Measurements from ENCODE around the gene SLC25A1.

Gene SLC25A1

DNA sequence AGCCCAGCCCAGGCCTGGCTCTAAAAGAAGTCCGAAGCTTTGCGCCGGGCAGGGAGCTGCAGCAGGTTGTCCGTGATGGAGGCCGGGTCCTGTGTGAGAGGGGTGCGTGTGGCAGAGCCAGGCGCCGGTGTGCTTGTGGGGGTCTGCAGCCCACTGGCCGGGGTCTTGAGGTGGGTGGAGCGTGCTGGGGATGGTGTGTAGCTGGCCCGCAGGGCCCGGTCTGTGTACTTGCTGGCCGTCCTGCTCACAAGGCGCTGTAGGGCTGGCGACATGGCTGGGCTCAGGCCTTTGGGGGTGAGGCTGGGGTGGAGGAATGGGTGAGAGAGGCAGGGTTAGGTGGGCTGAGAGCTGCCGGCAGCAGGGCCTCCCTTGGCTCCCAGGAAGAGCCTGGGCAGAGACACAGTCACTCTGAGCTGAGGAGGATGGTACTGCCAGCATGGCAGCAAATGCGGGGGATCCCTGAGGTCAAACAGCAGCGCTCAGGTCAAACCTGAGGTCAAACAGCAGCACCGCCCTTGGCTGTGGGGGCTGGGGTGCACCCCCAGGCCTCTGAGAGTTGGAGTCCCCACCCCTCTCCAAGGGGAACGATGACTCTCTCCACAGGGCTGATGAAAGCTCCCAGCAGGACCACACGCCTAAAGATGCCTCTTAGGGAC is 44.2 kb downstream of the SLC25A1 start:
- DNase-seq, result no peak

DNA sequence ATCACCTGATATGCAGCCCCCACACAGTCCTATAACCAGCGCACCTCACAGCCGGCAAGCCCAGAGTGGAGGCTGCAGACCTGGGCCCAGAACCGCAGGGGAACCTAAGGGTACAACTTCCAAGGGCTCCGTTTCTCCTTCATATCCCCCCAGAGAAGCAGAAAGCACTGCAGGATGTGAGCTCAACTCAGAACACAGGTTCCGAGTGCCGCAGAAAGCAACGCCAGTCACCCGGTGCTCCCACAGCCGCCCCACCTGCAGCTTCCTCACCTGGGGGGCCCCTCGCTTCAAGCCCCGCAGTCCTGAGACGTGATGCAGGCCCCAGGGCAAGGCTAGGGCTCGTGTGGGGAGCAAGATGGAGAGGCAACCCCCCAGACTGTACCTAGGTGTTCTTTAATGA is 45.0 kb downstream of the SLC25A1 start:
- no peak for DNase-seq

DNA sequence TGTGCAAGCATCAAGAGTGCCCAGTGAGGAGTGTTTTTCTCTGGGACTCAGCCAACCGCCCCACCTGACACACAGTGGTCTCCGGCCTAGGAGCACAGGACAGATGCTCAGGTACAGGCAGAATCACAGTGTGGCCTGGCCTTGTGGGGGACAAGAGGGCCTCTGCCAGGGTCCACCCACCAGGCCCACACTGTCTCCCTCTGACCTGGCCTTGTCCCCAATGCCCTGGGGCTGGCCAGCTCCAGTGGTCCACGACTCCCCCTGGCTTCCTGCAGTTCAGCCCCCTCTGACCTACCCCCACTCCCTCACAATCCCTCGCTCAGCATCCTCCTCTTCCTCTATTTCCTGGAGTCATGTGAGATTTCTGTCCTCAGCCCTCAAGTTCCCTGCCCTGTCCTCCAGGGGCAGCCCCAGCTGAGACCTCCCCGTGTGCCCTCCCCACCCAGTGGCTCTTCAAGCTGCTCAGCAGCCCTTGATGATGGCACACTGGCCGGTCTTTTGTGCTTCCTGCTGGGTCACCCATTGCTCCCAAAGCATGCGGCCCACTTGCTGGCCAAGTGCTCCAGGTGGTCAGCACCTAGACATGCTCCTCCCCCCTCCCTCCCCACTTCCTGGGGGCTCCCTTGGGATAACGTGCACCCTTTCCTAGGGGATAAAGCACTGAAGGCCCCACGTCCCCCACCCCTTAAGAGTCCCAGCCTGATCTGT is 45.7 kb downstream of the SLC25A1 start:
- DNase-seq, result no peak

DNA sequence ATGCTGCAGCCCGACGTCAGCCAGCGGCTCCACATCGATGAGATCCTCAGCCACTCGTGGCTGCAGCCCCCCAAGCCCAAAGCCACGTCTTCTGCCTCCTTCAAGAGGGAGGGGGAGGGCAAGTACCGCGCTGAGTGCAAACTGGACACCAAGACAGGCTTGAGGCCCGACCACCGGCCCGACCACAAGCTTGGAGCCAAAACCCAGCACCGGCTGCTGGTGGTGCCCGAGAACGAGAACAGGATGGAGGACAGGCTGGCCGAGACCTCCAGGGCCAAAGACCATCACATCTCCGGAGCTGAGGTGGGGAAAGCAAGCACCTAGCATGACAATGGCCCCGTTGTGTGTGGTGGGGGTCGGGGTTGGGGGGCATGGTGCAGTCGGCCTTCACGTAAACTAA is 46.4 kb downstream of the SLC25A1 start:
- no peak for DNase-seq

DNA sequence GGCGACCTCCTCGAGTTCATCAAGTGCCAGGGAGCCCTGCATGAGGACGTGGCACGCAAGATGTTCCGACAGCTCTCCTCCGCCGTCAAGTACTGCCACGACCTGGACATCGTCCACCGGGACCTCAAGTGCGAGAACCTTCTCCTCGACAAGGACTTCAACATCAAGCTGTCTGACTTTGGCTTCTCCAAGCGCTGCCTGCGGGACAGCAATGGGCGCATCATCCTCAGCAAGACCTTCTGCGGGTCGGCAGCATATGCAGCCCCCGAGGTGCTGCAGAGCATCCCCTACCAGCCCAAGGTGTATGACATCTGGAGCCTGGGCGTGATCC is 46.9 kb downstream of the SLC25A1 start:
- DNase-seq, result no peak

DNA sequence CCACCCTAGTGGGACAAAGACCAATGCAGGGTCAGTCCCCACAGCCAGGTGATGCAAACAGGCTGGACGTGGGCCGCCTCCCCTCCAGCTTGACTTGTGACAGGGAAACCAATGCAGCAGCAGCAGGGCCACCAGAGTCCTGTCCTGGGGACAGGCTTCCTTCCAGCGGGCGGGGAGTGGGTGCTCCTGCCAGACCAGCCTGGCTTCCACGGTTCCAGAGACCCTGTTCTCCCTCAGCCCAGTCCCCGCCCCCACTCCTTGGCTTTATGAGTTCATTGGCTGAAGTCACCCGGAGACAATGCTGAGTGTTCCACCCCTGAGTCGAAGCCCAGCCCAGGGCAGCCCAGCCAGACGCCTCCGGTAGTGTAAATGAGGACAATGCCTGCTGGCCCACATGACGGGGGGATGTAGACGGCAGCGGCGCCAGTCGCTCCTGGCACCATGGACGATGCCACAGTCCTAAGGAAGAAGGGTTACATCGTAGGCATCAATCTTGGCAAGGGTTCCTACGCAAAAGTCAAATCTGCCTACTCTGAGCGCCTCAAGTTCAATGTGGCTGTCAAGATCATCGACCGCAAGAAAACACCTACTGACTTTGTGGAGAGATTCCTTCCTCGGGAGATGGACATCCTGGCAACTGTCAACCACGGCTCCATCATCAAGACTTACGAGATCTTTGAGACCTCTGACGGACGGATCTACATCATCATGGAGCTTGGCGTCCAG is 47.4 kb downstream of the SLC25A1 start, which contains the start of gene TSSK2:
TSSK2 (plus strand) TSS at position 350 of the 726 bp plus-strand sequence; CDS start at position 442, 92 bp downstream.
- DNase-seq, result no peak

DNA sequence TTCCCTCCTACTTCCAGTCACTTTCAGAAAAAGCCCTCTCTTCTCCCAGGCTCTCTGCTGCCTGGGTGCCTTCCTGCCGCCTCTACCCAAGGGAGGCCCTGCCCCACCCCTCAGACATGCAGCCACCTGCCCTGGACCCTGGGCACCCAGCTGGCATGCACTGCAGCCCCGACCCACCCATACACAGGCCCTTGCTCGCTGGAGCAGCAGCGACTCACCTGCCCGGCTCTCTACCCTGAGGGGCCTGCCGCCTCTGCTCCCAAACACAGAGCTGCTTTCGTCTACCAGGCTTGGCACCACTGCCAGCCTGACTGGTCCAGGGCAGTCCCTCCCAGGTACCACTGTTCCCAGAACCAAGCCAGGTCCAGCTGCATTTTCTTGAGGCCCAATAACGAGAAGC is 48.7 kb downstream of the SLC25A1 start:
- DNase-seq, result no peak

DNA sequence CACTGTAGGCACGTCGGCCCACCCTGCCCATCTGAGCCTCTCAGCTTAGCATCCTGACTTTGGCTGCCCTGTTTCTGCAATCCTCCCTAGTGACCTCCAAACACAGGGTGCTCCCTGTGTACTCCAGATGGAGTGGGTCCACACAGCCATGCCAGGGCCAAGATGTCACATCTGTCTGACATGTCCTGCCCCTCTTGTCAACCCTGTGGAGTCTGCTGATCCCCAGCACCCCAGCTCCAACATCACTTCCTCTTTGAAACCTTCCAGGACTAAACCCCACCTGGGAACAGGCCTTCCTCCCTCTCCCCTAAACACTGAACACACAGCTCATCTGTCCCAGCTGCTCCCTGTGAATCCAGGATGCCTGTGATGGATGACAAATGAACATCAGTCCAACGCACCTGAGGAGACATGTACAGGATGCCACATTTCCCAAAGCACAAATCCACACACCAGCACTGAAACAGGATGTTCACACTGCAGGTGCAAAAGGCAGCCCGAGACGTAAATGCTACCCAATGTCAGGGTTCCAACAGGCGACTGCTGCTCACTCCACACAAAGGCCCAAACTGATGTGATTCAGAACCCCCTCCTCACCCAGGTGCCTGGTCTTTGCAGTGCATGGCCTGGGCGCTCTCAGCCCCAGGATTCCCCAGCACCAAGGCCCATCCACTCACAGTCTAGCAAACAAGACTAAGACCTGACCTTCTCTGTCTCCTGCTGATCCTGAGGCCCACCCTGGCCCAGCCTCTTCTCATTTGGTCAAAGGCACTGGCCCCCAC is 49.4 kb downstream of the SLC25A1 start:
- no peak for DNase-seq

DNA sequence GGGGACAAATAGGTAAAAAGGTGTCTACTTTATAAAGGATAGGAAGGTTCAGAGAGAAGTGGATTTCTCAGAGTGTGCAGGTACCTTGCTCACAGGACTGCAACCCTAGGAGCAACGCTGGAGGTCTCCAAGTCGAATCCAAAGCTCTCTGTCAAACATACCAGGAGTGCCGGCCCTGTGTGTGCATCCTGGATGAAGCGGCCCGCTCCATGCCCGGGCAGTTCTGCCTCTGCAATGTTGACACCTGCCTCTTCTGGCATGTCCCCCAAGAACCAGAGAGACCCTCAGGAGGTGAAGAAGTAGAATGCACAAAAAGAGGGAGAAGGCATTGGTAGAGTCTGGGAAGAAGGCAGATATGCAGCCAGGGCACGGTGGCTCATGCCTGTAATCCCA is 50.5 kb downstream of the SLC25A1 start:
- DNase-seq, result no peak

DNA sequence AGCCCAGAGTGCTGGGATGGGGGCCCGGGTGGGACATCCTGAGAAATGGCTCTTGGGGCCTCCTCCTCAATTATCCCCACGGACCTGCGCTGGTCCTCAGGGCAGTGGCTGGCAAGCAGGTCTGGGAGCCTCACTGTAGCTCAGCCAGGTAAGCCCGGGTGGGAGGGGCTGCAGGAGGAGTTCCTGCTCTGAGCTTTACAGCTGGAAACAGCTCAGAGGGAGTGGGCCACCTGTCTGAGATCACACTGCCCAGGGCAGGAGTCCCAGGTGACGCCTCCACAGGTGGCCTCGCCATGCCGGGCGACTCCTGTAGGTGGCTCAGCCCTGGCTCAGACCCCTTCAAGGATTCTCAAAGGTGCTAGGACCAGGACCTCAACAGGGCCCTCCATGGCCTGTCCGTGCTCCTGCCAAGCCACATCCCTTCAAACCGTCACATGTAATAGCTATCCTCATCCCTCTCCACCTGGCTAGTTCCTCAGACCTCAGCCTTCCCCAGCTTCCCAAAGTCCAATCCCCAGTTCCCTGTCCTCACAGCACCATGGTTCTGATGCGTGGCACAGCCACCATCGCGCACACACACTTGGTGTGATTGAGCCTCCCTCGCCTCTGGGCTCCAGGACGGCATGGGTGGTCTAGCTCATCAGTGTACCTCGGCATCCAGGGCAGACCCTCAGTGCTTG is 51.1 kb downstream of the SLC25A1 start:
- DNase-seq, result no peak

DNA sequence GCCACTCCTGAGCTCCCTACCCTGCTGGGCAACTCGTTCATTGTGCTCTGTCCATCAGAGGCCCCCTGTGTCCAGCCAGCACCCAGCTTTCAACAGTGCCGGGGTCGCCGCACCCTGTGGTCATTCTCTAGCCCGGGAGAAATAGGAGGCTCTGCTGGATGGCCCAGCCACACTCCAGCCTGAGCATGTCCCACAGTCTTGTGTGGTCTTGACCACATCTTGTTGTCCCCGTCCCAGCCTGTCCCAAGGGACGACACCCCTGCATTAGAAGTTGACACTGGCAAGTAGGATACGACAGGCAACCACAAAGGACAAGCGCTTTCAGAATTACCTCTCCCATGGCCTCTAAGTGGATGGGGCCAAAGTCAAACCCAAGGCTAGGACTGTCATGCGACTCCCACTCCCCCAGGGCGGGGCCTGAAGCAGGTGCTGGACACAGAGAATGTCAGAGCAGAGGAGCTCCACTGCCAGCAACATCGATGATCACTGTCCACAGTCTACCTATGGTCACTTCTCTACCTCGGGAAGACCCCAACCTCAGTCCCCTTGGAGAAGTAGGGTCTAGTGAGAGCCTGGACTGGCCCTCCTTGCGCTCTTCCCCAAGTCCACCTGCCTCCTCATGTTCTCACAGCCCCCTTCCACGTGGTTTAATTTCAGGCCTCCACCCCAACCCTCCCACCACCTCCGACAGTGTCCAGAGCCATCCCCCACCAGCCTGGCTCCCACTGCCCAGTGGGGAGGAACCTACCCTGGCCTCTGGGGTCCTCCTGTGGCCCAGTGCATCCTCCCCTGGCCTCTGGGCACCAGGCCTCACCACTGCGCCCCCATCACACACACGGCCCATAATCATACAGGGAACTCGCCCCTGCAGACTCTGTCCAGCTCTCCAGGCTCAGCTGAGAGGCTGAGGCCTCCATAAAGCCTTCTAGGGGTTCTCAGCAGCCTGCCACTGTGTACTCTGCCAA is 51.9 kb downstream of the SLC25A1 start:
- no peak for DNase-seq
